Uterus (tissue), 4 donors: ENCODE results near the gene COQ7. TPM values are rescaled to one million over a fixed set of nuclear protein-coding genes. Genes with fewer than 3 reads are reported as not detected.
A peak's percentile ranks its signal among the peaks of the same experiment; 100 is the strongest.

Experiments used
- DNase-seq, 2 donors: peaks; one replicate each; pipeline ENCODE4 v3.0.0-alpha.2; 2019 to 2020
- H3K27ac ChIP-seq, 2 donors: fragments of 200-600 bp; sonication (generic); 1 replicate in 1 of 2; 2 replicates in 1 of 2; pipeline ENCODE4 v1.5.1; 2016 to 2018
- H3K27me3 ChIP-seq, 2 donors: fragments of 200-600 bp; sonication (generic); one replicate each; pipeline ENCODE4 v1.5.1; 2018 to 2019; ENCODE audit warnings: control low read depth in 1 of 2
- H3K36me3 ChIP-seq, 2 donors: fragments of 200-600 bp; sonication (generic); one replicate each; pipeline ENCODE4 v1.5.1; 2019; ENCODE audit warnings: control low read depth in 1 of 2
- H3K4me1 ChIP-seq, 2 donors: fragments of 200-600 bp; sonication (generic); one replicate each; pipeline ENCODE4 v1.5.1; 2018 to 2019; ENCODE audit warnings: control low read depth in 1 of 2
- H3K4me3 ChIP-seq, 2 donors: fragments of 200-600 bp; sonication (generic); 1 replicate in 1 of 2; 2 replicates in 1 of 2; pipeline ENCODE4 v1.5.1; 2018 to 2019; ENCODE audit warnings: mild to moderate bottlenecking in 1 of 2
- H3K9me3 ChIP-seq, 2 donors: fragments of 200-600 bp; sonication (generic); one replicate each; pipeline ENCODE4 v1.5.1; 2019; ENCODE audit warnings: control low read depth in 1 of 2
- CTCF ChIP-seq, 4 experiments: fragments of 200-600 bp in 2 of 4; fragments of 450-650 bp in 2 of 4; sonication (generic) in 2 of 4; IDR thresholded peaks; one replicate each; pipeline ENCODE4 v1.5.1; 2016 to 2019; ENCODE audit warnings: antibody characterized with exemption in 4 of 4, mild to moderate bottlenecking in 2 of 4, moderate library complexity in 1 of 4
- POLR2A ChIP-seq, 2 donors: fragments of 450-650 bp; IDR thresholded peaks; one replicate each; pipeline ENCODE4 v1.6.1; 2016; ENCODE audit warnings: antibody characterized with exemption in 2 of 2, mild to moderate bottlenecking in 1 of 2, moderate library complexity in 1 of 2
- intact Hi-C: fragments of 100-400 bp; cut with DNase I; formaldehyde crosslinking; loops from one replicate; pipeline ENCODE4 v1.15.1; 2023; ENCODE audit warnings: low total_unique reads
- total RNA-seq, 4 donors: library from RNA; depleted of rRNA in 3 of 4; stranded (reverse); fragments of >200 nt in 3 of 4; gene quantifications; one replicate each; pipeline versions ENCODE4 v1.1.0 to v1.2.4, GENCODE V29; 2014 to 2023
- donor health status: DM: yes; HTN: yes; CAD: no.

The COQ7 gene
- total RNA-seq, 4 donors from 2014 or later, result 9.7 to 40.2 (median 27.3) TPM

GRCh38 chr16:19084879-19085278 is 17.5 kb downstream of the COQ7 start:
- TF ChIP-seq POLR2A (IDR thresholded peaks at IDR 0.05) (no peak), CTCF (IDR thresholded peaks at IDR 0.05) (no peak)

GRCh38 chr16:19085679-19086200 is 18.3 kb downstream of the COQ7 start:
- H3K4me3 ChIP-seq, result no peak overlapping the region
- intact Hi-C loops, result loop anchor here (5.0 to 10.0 kb wide), 2 partner anchors 89 to 287 kb away; no protein-coding TSS in a partner anchor
- H3K9me3 ChIP-seq, result no peaks in the 10 kb centered on the region
- TF ChIP-seq POLR2A (IDR thresholded peaks at IDR 0.05), result no peak
- no peak overlapping the region for H3K27ac ChIP-seq
- no peaks in the 10 kb centered on the region for H3K4me1 ChIP-seq
- DNase-seq, result no peak
- no peaks in the 10 kb centered on the region for H3K27me3 ChIP-seq
- no peaks in the 10 kb centered on the region for H3K36me3 ChIP-seq

More at GRCh38 chr16:19084879-19085278, 17.5 kb downstream of the COQ7 start:
- Histone ChIP-seq H3K9me3 (no peaks in the 10 kb centered on the region), H3K27ac (no peak overlapping the region), H3K4me1 (no peaks in the 10 kb centered on the region), H3K36me3 (no peaks in the 10 kb centered on the region), H3K4me3 (no peak overlapping the region), H3K27me3 (no peaks in the 10 kb centered on the region)
- intact Hi-C loops, result loop anchor here (5.0 to 10.0 kb wide), 3 partner anchors 90 to 297 kb away; no protein-coding TSS in a partner anchor
- no peak for DNase-seq

GRCh38 chr16:19086322-19087199 is 19.1 kb downstream of the COQ7 start:
- DNase-seq, result peak; percentile 73 to 83
- TF ChIP-seq POLR2A (IDR thresholded peaks at IDR 0.05) (no peak), CTCF (IDR thresholded peaks at IDR 0.05) (peak; percentile 97 to 100 (median 98))
- intact Hi-C loops, result loop anchor here (5.0 to 10.0 kb wide), 2 partner anchors 88 to 286 kb away; no protein-coding TSS in a partner anchor
- H3K4me1 ChIP-seq, result no peaks in the 10 kb centered on the region
- no peaks in the 10 kb centered on the region for H3K36me3 ChIP-seq
- H3K27ac ChIP-seq, result no peak overlapping the region
- H3K9me3 ChIP-seq, result no peaks in the 10 kb centered on the region
- no peaks in the 10 kb centered on the region for H3K27me3 ChIP-seq
- peak overlapping the region; percentile 7 to 36 for H3K4me3 ChIP-seq

- no peak overlapping the region for H3K27ac ChIP-seq
- TF ChIP-seq CTCF (IDR thresholded peaks at IDR 0.05) (no peak), POLR2A (IDR thresholded peaks at IDR 0.05) (no peak)
- no peaks in the 10 kb centered on the region for H3K4me1 ChIP-seq
- no peaks in the 10 kb centered on the region for H3K36me3 ChIP-seq
- H3K4me3 ChIP-seq, result no peak overlapping the region
- H3K27me3 ChIP-seq, result no peaks in the 10 kb centered on the region
- DNase-seq, result no peak
- intact Hi-C loops, result loop anchor here (5.0 to 10.0 kb wide), 2 partner anchors 86 to 284 kb away; no protein-coding TSS in a partner anchor
- no peaks in the 10 kb centered on the region for H3K9me3 ChIP-seq
Measured at GRCh38 chr16:19088341-19088916, 21.0 kb downstream of the COQ7 start.

- no peak for TF ChIP-seq CTCF (IDR thresholded peaks at IDR 0.05)
- no peak for TF ChIP-seq POLR2A (IDR thresholded peaks at IDR 0.05)
- no peak for DNase-seq
- H3K4me3 ChIP-seq, result no peak overlapping the region
- H3K27ac ChIP-seq, result no peak overlapping the region
- H3K27me3 ChIP-seq, result no peaks in the 10 kb centered on the region
- intact Hi-C loops, result loop anchor here (5.0 to 10.0 kb wide), 2 partner anchors 85 to 283 kb away; no protein-coding TSS in a partner anchor
- no peaks in the 10 kb centered on the region for H3K4me1 ChIP-seq
- H3K9me3 ChIP-seq, result no peaks in the 10 kb centered on the region
- no peaks in the 10 kb centered on the region for H3K36me3 ChIP-seq
Measured at GRCh38 chr16:19089410-19089955, 22.1 kb downstream of the COQ7 start.
